Right lobe of liver (tissue), 6 donors: ENCODE measurements around the gene RCL1. TPM values are rescaled to one million over a fixed set of nuclear protein-coding genes. Genes with fewer than 3 reads are reported as not detected.
"Not testable (repeated sequence)": the region's sequence is repeated elsewhere in the genome, so short reads cannot be mapped to it uniquely, and the experiment has no call there.

Source experiments
- ATAC-seq, 4 donors: fragments of 200-7000 bp; cut with Tn5 transposase; one replicate each; pipeline ENCODE4 v1.9.1; 2020; ENCODE audit warnings: mild to moderate bottlenecking in 4 of 4, moderate library complexity in 4 of 4
- DNase-seq, 3 donors: peaks; one replicate each; pipeline ENCODE4 v3.0.0-alpha.2; 2020
- H3K27ac ChIP-seq, 3 donors: fragments of 200-600 bp; one replicate each; pipeline ENCODE4 v1.8.0; 2022
- H3K27me3 ChIP-seq, 2 donors: fragments of 200-600 bp; one replicate each; pipeline ENCODE4 v1.8.0; 2022
- H3K36me3 ChIP-seq, 4 donors: fragments of 200-600 bp; sonication (generic) in 1 of 4; one replicate each; pipeline versions ENCODE4 v1.5.1 to v1.8.0; 2017 to 2022; ENCODE audit warnings: control low read depth in 1 of 4
- H3K4me1 ChIP-seq, 4 donors: fragments of 200-600 bp; sonication (generic) in 1 of 4; one replicate each; pipeline versions ENCODE4 v1.5.1 to v1.8.0; 2017 to 2022; ENCODE audit warnings: control low read depth in 1 of 4
- H3K4me3 ChIP-seq, 3 donors: fragments of 200-600 bp; one replicate each; pipeline ENCODE4 v1.8.0; 2022
- H3K9me3 ChIP-seq, 4 donors: fragments of 200-600 bp; sonication (generic) in 1 of 4; one replicate each; pipeline versions ENCODE4 v1.5.1 to v1.8.0; 2017 to 2022; ENCODE audit warnings: control low read depth in 1 of 4
- CTCF ChIP-seq, 4 donors: fragments of 200-600 bp in 3 of 4; fragments of 450-650 bp in 1 of 4; IDR thresholded peaks; one replicate each; pipeline versions ENCODE4 v1.5.1 to v1.8.0; 2016 to 2022; ENCODE audit warnings: antibody characterized with exemption in 4 of 4, mild to moderate bottlenecking in 2 of 4
- POLR2A ChIP-seq: fragments of 450-650 bp; IDR thresholded peaks from one replicate; pipeline ENCODE4 v1.6.1; 2017; ENCODE audit warnings: antibody characterized with exemption, mild to moderate bottlenecking
- WGBS: methylation state at CpG from one replicate; pipeline ENCODE4 v1.1.6; 2018; ENCODE audit warnings: low coverage, low lambda C conversion rate; ENCODE audit not compliant: insufficient coverage; ENCODE audit errors: missing lambda C conversion rate; 5-methylcytosine and 5-hydroxymethylcytosine counted together
- intact Hi-C, 2 donors: fragments of 100-400 bp; cut with DNase I; formaldehyde crosslinking; loops; one replicate each; pipeline versions ENCODE4 v1.11.2 to v1.14.1; 2022
- total RNA-seq, 6 experiments: library from RNA; depleted of rRNA in 2 of 6; stranded (reverse); fragments of >200 nt in 2 of 6; fragmentation: NEBNext Ultra II Directional in 3 of 6; extraction: Animal tissue kit (Norgen Biotek cat#: 25700) in 3 of 6; gene quantifications; one replicate each; pipeline versions ENCODE4 v1.1.0 to v1.2.4, GENCODE V29; 2016 to 2023
- donor health status: DM: no; HTN: yes; CAD: no.
- donor health status: DM: no; HTN: no; CAD: no.
- donor health status: DM: no; HTN: no; CAD: no.
- donor health status: DM: no; HTN: yes; CAD: no.
- donor health status: DM: no; HTN: yes; CAD: no.

Gene RCL1
- total RNA-seq, 6 experiments from 2014 or later, result 20.2 to 108 (median 63.4) TPM

GRCh38 chr9:4780651-4781050, 12.1 kb upstream of the RCL1 start:
- Histone ChIP-seq H3K36me3 (no peaks in the 10 kb centered on the region), H3K4me3 (no peak overlapping the region), H3K9me3 (no peaks in the 10 kb centered on the region), H3K4me1 (no peaks in the 10 kb centered on the region), H3K27me3 (no peaks in the 10 kb centered on the region), H3K27ac (no peak overlapping the region)
- no CpG with 5 or more reads among the region's 1 CpG for WGBS
- DNase-seq (no peak), ATAC-seq (no peak)
- TF ChIP-seq CTCF (IDR thresholded peaks at IDR 0.05) (no peak), POLR2A (no peak)
- intact Hi-C loops, result no loop called here

- no peak overlapping the region for H3K27ac ChIP-seq
- 33% methylated on average over 1 of the region's 2 CpGs for WGBS
- no peak for ATAC-seq
- TF ChIP-seq POLR2A, result no peak
- no peak for TF ChIP-seq CTCF (IDR thresholded peaks at IDR 0.05)
- intact Hi-C loops, result no loop called here
- H3K9me3 ChIP-seq, result no peaks in the 10 kb centered on the region
- H3K4me3 ChIP-seq, result no peak overlapping the region
- no peaks in the 10 kb centered on the region for H3K27me3 ChIP-seq
- no peaks in the 10 kb centered on the region for H3K36me3 ChIP-seq
- H3K4me1 ChIP-seq, result no peaks in the 10 kb centered on the region
- no peak for DNase-seq
Observed at GRCh38 chr9:4781408-4781807, 11.3 kb upstream of the RCL1 start.

GRCh38 chr9:4783191-4783590, 9.6 kb upstream of the RCL1 start:
- ATAC-seq, H3K4me3 ChIP-seq, H3K9me3 ChIP-seq, DNase-seq, H3K27me3 ChIP-seq, intact Hi-C loops, H3K4me1 ChIP-seq, H3K27ac ChIP-seq, H3K36me3 ChIP-seq: not testable (repeated sequence)
- 96% methylated on average over 4 of the region's 4 CpGs for WGBS

- no peaks in the 10 kb centered on the region for H3K4me1 ChIP-seq
- ATAC-seq (no peak), DNase-seq (no peak)
- no peaks in the 10 kb centered on the region for H3K9me3 ChIP-seq
- no peak overlapping the region for H3K27ac ChIP-seq
- 33% methylated on average over 2 of the region's 2 CpGs for whole genome bisulfite sequencing
- intact Hi-C loops, result no loop called here
- no peak overlapping the region for H3K4me3 ChIP-seq
- H3K36me3 ChIP-seq, result no peaks in the 10 kb centered on the region
- no peak for TF ChIP-seq CTCF (IDR thresholded peaks at IDR 0.05)
- no peak for TF ChIP-seq POLR2A
- H3K27me3 ChIP-seq, result no peaks in the 10 kb centered on the region
Observed at GRCh38 chr9:4784403-4784802, 8.3 kb upstream of the RCL1 start.

- TF ChIP-seq POLR2A (no peak), CTCF (IDR thresholded peaks at IDR 0.05) (no peak)
- Histone ChIP-seq H3K36me3 (no peaks in the 10 kb centered on the region), H3K4me1 (no peaks in the 10 kb centered on the region), H3K27me3 (no peaks in the 10 kb centered on the region), H3K27ac (no peak overlapping the region), H3K4me3 (no peak overlapping the region), H3K9me3 (no peaks in the 10 kb centered on the region)
- no peak for ATAC-seq
- intact Hi-C loops, result no loop called here
- WGBS, result 80% methylated on average over 4 of the region's 4 CpGs
- DNase-seq, result no peak
Observed at GRCh38 chr9:4786599-4786998, 6.1 kb upstream of the RCL1 start.
